ENCODE measurements around the gene ELP1.

DNA sequence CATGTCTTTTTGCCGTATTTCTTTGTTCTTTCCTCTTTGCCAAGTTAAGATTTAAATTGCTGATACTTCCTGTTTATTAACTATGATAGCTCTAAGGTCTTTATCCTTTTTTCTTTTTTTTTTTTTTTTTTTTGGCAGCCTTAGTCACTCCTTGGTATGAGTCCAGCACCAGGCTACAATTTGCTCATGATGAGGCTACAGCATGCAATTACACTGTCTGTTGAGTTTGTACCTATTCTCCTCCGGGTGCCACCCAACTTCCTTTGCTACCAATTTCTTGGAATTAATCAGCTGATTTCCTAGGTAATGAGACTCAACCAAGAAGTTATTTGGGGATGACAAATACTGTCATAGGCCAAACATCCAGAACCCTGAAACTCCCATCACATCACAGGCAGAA lies 103.7 kb downstream of the ELP1 start:
- TF ChIP-seq, protein P1, sequence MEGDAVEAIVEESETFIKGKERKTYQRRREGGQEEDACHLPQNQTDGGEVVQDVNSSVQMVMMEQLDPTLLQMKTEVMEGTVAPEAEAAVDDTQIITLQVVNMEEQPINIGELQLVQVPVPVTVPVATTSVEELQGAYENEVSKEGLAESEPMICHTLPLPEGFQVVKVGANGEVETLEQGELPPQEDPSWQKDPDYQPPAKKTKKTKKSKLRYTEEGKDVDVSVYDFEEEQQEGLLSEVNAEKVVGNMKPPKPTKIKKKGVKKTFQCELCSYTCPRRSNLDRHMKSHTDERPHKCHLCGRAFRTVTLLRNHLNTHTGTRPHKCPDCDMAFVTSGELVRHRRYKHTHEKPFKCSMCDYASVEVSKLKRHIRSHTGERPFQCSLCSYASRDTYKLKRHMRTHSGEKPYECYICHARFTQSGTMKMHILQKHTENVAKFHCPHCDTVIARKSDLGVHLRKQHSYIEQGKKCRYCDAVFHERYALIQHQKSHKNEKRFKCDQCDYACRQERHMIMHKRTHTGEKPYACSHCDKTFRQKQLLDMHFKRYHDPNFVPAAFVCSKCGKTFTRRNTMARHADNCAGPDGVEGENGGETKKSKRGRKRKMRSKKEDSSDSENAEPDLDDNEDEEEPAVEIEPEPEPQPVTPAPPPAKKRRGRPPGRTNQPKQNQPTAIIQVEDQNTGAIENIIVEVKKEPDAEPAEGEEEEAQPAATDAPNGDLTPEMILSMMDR (IDR thresholded peaks at IDR 0.05; ENCODE audit: low read depth, low read length) = no peak
- TF ChIP-seq EZH2phosphoT487 (IDR thresholded peaks at IDR 0.05; ENCODE audit: low read depth) = no peak

All from OCI-LY3 (cell line).